Panc1 (cell line): Measurements from ENCODE around the gene C1orf232. TPM values are rescaled to one million over a fixed set of nuclear protein-coding genes. Genes with fewer than 3 reads are reported as not detected.

Source experiments
- ATAC-seq: fragments of 200-7000 bp; cut with Tn5 transposase; 2 replicates; pipeline ENCODE4 v1.9.1; 2020; ENCODE audit warnings: mild to moderate bottlenecking, moderate library complexity
- BruUV-seq: library from RNA; stranded (reverse); fragments of 400-500 nt; replicated peaks from 2 replicates; lab custom pipeline; 2021; lab: Mats Ljungman, UMichigan
- CTCF ChIA-PET: fragments of 300-600 bp; sonication (Branson Sonifier 250); formaldehyde crosslinking; loops from one replicate; lab custom pipeline; 2022; ENCODE audit warnings: antibody characterized with exemption; lab: Charles Lee
- POLR2A ChIA-PET: fragments of 300-600 bp; sonication (Branson Sonifier 250); formaldehyde crosslinking; loops from one replicate; lab custom pipeline; 2022; ENCODE audit warnings: antibody characterized with exemption; lab: Charles Lee
- DNase-seq: peaks from one replicate; pipeline ENCODE4 v3.0.0-alpha.2; 2010; ENCODE audit warnings: low read depth, low spot score
- H3K27ac ChIP-seq: 2 replicates; pipeline ENCODE4 v1.5.1; 2011; ENCODE audit warnings: mild to moderate bottlenecking, low read length, inconsistent platforms
- H3K27me3 ChIP-seq: fragments of 200-500 bp; sonication (Bioruptor generic); 2 replicates; pipeline ENCODE4 v1.6.0; 2014; ENCODE audit warnings: low read length, inconsistent platforms; ENCODE audit not compliant: control insufficient read depth, insufficient read depth
- H3K36me3 ChIP-seq: fragments of 200-500 bp; sonication (Bioruptor generic); 2 replicates; pipeline ENCODE4 v1.5.1; 2014; ENCODE audit warnings: inconsistent platforms, mild to moderate bottlenecking, low read length, moderate library complexity; ENCODE audit not compliant: control insufficient read depth, insufficient read depth
- H3K4me1 ChIP-seq: 2 replicates; pipeline ENCODE4 v1.5.1; 2011; ENCODE audit warnings: inconsistent platforms, mild to moderate bottlenecking, low read length, moderate library complexity; ENCODE audit not compliant: control insufficient read depth, insufficient read depth
- H3K4me3 ChIP-seq, 2 experiments: 2 replicates each; pipeline ENCODE4 v1.5.1; 2011 to 2012; ENCODE audit warnings: low read depth in 2 of 2, low read length in 2 of 2, mild to moderate bottlenecking in 2 of 2, inconsistent platforms in 1 of 2, moderate library complexity in 1 of 2
- H3K9me3 ChIP-seq: fragments of 200-500 bp; sonication (Bioruptor generic); 2 replicates; pipeline ENCODE4 v1.5.1; 2014; ENCODE audit warnings: low read depth, mild to moderate bottlenecking, inconsistent platforms, low read length, moderate library complexity; ENCODE audit not compliant: control insufficient read depth, insufficient read depth
- POLR2AphosphoS5 ChIP-seq: IDR thresholded peaks from 2 replicates; pipeline ENCODE4 v1.6.1; 2012; ENCODE audit warnings: mild to moderate bottlenecking, low read depth, low read length, moderate library complexity
- SIN3A ChIP-seq: IDR thresholded peaks from 2 replicates; pipeline ENCODE4 v1.6.1; 2012; ENCODE audit warnings: low read depth, mild to moderate bottlenecking, low read length, moderate library complexity, borderline replicate concordance; ENCODE audit not compliant: insufficient read depth
- TCF7L2 ChIP-seq: IDR thresholded peaks from 2 replicates; pipeline ENCODE4 v1.6.1; 2011; ENCODE audit warnings: mild to moderate bottlenecking, low read depth, low read length, inconsistent platforms
- in situ Hi-C: cut with HindIII; loops from 2 replicates; pipeline ENCODE4 v1.10.0; 2016; ENCODE audit warnings: low sequenced_read_pairs, low pct_unique_long_range_greater_than_20kb
- intact Hi-C: fragments of 100-400 bp; cut with micrococcal nuclease; formaldehyde crosslinking; loops from one replicate; pipeline ENCODE4 v1.10.0; 2022; ENCODE audit not compliant: unreplicated experiment
- total RNA-seq: library from RNA; stranded (reverse); gene quantifications from one replicate; pipeline ENCODE4 v1.2.1, GENCODE V29; 2021; ENCODE audit not compliant: unreplicated experiment
- TF ChIP-seq, protein P1 (sequence below), 2 experiments: IDR thresholded peaks; 2 replicates each; pipeline ENCODE4 v1.6.1; 2011 to 2012; ENCODE audit warnings: low read depth in 2 of 2, control low read depth in 1 of 2, low read length in 1 of 2, mild to moderate bottlenecking in 1 of 2, moderate library complexity in 1 of 2; ENCODE audit not compliant: insufficient read depth in 1 of 2
- TF ChIP-seq, protein P2 (sequence below): fragments of 450-650 bp; IDR thresholded peaks from 2 replicates; pipeline ENCODE4 v1.5.1; 2017; ENCODE audit warnings: mild to moderate bottlenecking

Gene C1orf232
- total RNA-seq, 1 experiment from 2014 or later, result not detected

GRCh38 chr1:26195805-26196204 is 27.0 kb upstream of the C1orf232 start:
- Histone ChIP-seq H3K4me3 (no peak overlapping the region), H3K4me1 (no peaks in the 10 kb centered on the region), H3K27ac (no peak overlapping the region), H3K9me3 (no peaks in the 10 kb centered on the region), H3K36me3 (no peaks in the 10 kb centered on the region), H3K27me3 (no peaks in the 10 kb centered on the region)
- in situ Hi-C loops, result no loop called here
- ChIA-PET POLR2A (no interaction called here), CTCF (interaction anchor here (0.7 kb wide), 1 partner anchor 9 kb away, joined by 10 read pairs; no protein-coding TSS in a partner anchor)
- TF ChIP-seq, protein P1, sequence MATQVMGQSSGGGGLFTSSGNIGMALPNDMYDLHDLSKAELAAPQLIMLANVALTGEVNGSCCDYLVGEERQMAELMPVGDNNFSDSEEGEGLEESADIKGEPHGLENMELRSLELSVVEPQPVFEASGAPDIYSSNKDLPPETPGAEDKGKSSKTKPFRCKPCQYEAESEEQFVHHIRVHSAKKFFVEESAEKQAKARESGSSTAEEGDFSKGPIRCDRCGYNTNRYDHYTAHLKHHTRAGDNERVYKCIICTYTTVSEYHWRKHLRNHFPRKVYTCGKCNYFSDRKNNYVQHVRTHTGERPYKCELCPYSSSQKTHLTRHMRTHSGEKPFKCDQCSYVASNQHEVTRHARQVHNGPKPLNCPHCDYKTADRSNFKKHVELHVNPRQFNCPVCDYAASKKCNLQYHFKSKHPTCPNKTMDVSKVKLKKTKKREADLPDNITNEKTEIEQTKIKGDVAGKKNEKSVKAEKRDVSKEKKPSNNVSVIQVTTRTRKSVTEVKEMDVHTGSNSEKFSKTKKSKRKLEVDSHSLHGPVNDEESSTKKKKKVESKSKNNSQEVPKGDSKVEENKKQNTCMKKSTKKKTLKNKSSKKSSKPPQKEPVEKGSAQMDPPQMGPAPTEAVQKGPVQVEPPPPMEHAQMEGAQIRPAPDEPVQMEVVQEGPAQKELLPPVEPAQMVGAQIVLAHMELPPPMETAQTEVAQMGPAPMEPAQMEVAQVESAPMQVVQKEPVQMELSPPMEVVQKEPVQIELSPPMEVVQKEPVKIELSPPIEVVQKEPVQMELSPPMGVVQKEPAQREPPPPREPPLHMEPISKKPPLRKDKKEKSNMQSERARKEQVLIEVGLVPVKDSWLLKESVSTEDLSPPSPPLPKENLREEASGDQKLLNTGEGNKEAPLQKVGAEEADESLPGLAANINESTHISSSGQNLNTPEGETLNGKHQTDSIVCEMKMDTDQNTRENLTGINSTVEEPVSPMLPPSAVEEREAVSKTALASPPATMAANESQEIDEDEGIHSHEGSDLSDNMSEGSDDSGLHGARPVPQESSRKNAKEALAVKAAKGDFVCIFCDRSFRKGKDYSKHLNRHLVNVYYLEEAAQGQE (IDR thresholded peaks at IDR 0.05; ENCODE audit: insufficient read depth in 1 of 2, low read depth in 2 of 2, low read length in 1 of 2), result no peak
- TF ChIP-seq SIN3A (no peak), TCF7L2 (no peak), POLR2AphosphoS5 (no peak)
- TF ChIP-seq, protein P2, sequence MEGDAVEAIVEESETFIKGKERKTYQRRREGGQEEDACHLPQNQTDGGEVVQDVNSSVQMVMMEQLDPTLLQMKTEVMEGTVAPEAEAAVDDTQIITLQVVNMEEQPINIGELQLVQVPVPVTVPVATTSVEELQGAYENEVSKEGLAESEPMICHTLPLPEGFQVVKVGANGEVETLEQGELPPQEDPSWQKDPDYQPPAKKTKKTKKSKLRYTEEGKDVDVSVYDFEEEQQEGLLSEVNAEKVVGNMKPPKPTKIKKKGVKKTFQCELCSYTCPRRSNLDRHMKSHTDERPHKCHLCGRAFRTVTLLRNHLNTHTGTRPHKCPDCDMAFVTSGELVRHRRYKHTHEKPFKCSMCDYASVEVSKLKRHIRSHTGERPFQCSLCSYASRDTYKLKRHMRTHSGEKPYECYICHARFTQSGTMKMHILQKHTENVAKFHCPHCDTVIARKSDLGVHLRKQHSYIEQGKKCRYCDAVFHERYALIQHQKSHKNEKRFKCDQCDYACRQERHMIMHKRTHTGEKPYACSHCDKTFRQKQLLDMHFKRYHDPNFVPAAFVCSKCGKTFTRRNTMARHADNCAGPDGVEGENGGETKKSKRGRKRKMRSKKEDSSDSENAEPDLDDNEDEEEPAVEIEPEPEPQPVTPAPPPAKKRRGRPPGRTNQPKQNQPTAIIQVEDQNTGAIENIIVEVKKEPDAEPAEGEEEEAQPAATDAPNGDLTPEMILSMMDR, result no peak
- ATAC-seq (no peak), DNase-seq (no peak)
- intact Hi-C loops, result no loop called here
- BruUV-seq, result no TSS peak

GRCh38 chr1:26191739-26192138 is 23.0 kb upstream of the C1orf232 start:
- TF ChIP-seq, protein P1 (IDR thresholded peaks at IDR 0.05; ENCODE audit: insufficient read depth in 1 of 2, low read depth in 2 of 2, low read length in 1 of 2), result no peak
- TF ChIP-seq SIN3A (no peak), TCF7L2 (no peak), POLR2AphosphoS5 (no peak)
- H3K4me1 ChIP-seq, result no peaks in the 10 kb centered on the region
- H3K27me3 ChIP-seq, result no peaks in the 10 kb centered on the region
- H3K27ac ChIP-seq, result no peak overlapping the region
- DNase-seq (no peak), ATAC-seq (no peak)
- ChIA-PET CTCF (interaction anchor here (0.7 kb wide), 1 partner anchor 423 kb away, joined by 3 read pairs; no protein-coding TSS in a partner anchor), POLR2A (no interaction called here)
- H3K4me3 ChIP-seq, result no peak overlapping the region
- intact Hi-C loops (no loop called here), in situ Hi-C loops (no loop called here)
- no peaks in the 10 kb centered on the region for H3K36me3 ChIP-seq
- BruUV-seq, result no TSS peak
- no peaks in the 10 kb centered on the region for H3K9me3 ChIP-seq
